Neural progenitor cell (in vitro differentiated cells): ENCODE measurements around the gene LRBA.

Experiments
- CTCF ChIP-seq: fragments of 200-600 bp; sonication (generic); IDR thresholded peaks from 2 replicates; pipeline ENCODE4 v1.5.1; 2017; ENCODE audit warnings: antibody characterized with exemption, mild to moderate bottlenecking
- EZH2 ChIP-seq: fragments of 200-600 bp; sonication (generic); IDR thresholded peaks from 2 replicates; pipeline ENCODE4 v1.6.1; 2017; ENCODE audit warnings: antibody characterized with exemption, mild to moderate bottlenecking, moderate library complexity
- EZH2phosphoT487 ChIP-seq: fragments of 200-600 bp; sonication (generic); IDR thresholded peaks from 2 replicates; pipeline ENCODE4 v1.6.1; 2017; ENCODE audit warnings: antibody characterized with exemption

- TF ChIP-seq EZH2 (no peak), CTCF (peak; percentile 34), EZH2phosphoT487 (no peak)
Measured at GRCh38 chr4:150976478-150977118, 38.5 kb downstream of the LRBA start.
